ENCODE data around the gene LCNL1.

The LCNL1 gene

GRCh38 chr9:136977223-136977622, 5.6 kb upstream of the LCNL1 start, which contains the start of gene PTGDS:
Gene PTGDS, plus strand, starts transcription at chr9:136977504. Its CDS starts 75 bp downstream, at chr9:136977579.
- no peak for DNase-seq (ENCODE audit: low spot score)

GRCh38 chr9:136977649-136978072, 5.1 kb upstream of the LCNL1 start:
- DNase-seq (ENCODE audit: low spot score), result no peak

GRCh38 chr9:136978073-136978864, 4.5 kb upstream of the LCNL1 start:
- peak; percentile 95 for DNase-seq (ENCODE audit: low spot score)

GRCh38 chr9:136978865-136979544, 3.8 kb upstream of the LCNL1 start:
- DNase-seq (ENCODE audit: low spot score), result no peak

GRCh38 chr9:136979769-136980587, 2.8 kb upstream of the LCNL1 start:
- no peak for DNase-seq (ENCODE audit: low spot score)

- no peak for DNase-seq (ENCODE audit: low spot score)
Measured at GRCh38 chr9:136980669-136981478, 1.9 kb upstream of the LCNL1 start.

- DNase-seq (ENCODE audit: low spot score), result peak; percentile 61
Measured at GRCh38 chr9:136981588-136982231, 1.1 kb upstream of the LCNL1 start.

- no peak for DNase-seq (ENCODE audit: low spot score)
Measured at GRCh38 chr9:136983167-136983566, 374 bp downstream of the LCNL1 start.

GRCh38 chr9:136983656-136984314, 992 bp downstream of the LCNL1 start:
- no peak for DNase-seq (ENCODE audit: low spot score)

GRCh38 chr9:136984464-136985026, 1.8 kb downstream of the LCNL1 start:
- DNase-seq (ENCODE audit: low spot score), result no peak

- DNase-seq (ENCODE audit: low spot score), result no peak
Measured at GRCh38 chr9:136985027-136985602, 2.3 kb downstream of the LCNL1 start.

GRCh38 chr9:136985853-136986252, 3.1 kb downstream of the LCNL1 start:
- DNase-seq (ENCODE audit: low spot score), result no peak

GRCh38 chr9:136988872-136989271, 6.1 kb downstream of the LCNL1 start:
- DNase-seq (ENCODE audit: low spot score), result no peak

- DNase-seq (ENCODE audit: low spot score), result no peak
Measured at GRCh38 chr9:136990242-136990911, 7.6 kb downstream of the LCNL1 start.

- DNase-seq (ENCODE audit: low spot score), result peak; percentile 99
Measured at GRCh38 chr9:136991993-136992818, 9.4 kb downstream of the LCNL1 start, which contains the start of gene PAXX. Gene PAXX, plus strand, starts transcription at chr9:136992422. Its CDS starts 22 bp downstream, at chr9:136992444.

- DNase-seq (ENCODE audit: low spot score), result no peak
Measured at GRCh38 chr9:136992819-136993369, 10.1 kb downstream of the LCNL1 start.

GRCh38 chr9:136994180-136994887, 11.5 kb downstream of the LCNL1 start:
- DNase-seq (ENCODE audit: low spot score), result no peak

Measured in hepatic stellate cell (primary cell).